ENCODE data around the gene ARHGAP5.

ARHGAP5 gene

DNA sequence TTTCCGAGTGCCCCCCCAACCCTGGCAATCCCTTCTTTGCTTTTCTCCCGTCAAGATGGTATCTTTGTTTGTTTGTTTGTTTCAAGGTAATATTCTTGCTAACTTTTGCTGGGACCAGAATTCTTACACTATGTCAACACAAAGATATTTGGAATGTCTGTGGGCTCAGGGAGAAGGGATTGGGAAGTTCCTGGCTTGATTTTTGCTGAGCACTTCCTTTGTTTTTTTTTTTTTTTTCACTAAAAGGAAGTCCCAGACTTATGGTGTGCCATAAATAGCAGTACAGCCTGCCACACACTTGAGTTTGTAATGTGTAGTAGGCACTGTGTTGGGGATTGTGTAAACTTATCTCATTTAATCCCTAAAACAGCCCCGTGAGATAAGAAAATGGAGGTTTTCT, 113.6 kb downstream of the ARHGAP5 start:
- DNase-seq = no peak

DNA sequence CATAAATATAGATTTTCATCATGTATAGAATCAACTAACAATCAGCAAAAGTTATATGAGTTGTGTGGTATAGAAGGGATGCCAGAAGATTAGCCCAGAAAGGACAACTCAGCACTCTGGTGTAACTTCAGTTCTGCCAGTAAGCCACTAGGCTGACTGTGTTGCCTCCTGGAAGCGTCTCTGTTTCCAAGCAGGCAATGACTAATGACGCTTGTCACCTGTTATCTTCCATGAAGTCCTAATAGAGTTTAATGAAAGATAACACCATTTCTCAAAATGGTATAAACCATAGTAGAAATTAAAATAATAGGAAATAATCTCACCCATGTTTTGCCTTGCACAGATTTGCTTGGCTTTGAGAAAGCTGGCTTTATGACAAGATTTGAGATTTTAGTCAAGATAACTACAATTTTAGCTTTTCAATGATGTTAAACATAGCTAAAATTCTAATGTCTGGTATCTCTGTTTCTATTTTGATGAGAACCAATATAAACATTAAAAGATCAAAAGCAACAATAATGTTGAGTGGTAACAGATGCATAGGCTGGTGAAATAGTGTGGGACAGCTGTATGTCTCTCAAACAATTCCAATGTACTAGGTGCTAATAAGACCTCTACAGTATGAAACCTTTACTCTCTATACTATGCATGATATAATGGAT, 115.7 kb downstream of the ARHGAP5 start:
- DNase-seq = no peak

DNA sequence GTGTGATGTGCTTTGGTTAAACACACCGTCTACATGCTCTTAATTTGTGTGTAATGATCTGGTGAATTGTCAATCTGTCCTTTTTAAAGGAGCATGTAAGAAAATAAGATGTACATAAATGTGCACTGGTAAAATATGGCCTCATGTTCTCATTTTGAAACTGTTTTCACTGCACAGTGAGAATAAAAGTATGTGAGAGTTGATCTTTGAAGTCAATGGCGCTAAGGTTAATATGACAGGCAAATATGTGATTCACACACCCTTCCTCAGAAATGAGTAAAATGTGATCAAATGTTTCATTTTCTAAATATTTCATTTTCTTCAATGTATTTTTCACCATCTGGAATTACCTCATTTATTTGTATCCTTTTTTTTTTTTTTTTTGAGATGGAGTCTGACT, 116.4 kb downstream of the ARHGAP5 start:
- DNase-seq = no peak

DNA sequence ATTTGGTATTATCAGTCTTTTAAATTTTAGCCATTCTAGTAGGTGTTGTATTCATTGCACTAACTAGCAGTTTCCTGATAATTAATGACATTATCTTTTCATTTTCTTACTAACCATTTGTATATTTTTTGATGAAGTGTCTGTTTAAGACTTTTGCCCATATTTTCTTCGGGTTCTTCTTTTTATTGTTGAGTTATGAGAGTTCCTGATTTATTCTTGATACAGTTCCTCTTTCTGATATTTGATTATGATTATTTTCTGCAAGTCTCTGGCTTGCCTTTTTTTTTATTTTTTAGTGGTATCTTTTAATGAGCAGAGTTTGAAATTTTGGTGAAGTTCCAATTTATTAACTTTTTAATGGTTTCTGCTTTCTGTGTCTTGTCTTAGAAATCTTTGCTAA, 118.5 kb downstream of the ARHGAP5 start:
- DNase-seq = no peak

DNA sequence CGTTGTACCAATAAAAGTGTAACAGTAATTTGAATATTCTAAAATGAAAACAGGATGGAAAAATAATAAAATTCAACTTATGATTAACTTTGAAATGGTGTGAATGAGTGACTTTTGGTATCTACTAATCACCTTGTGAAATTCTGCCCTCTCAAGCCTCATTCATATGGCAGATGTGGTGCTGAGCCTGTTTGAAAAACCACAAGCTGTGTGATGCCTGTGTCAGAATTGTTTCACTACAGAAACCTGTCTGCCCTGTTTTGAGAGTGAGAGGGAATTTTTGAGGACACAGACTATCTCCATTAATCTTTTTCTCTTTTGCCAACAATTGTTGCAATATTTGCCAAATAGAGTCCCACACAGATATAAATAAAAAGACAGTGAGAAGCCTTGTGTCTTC, 120.8 kb downstream of the ARHGAP5 start:
- no peak for DNase-seq

DNA sequence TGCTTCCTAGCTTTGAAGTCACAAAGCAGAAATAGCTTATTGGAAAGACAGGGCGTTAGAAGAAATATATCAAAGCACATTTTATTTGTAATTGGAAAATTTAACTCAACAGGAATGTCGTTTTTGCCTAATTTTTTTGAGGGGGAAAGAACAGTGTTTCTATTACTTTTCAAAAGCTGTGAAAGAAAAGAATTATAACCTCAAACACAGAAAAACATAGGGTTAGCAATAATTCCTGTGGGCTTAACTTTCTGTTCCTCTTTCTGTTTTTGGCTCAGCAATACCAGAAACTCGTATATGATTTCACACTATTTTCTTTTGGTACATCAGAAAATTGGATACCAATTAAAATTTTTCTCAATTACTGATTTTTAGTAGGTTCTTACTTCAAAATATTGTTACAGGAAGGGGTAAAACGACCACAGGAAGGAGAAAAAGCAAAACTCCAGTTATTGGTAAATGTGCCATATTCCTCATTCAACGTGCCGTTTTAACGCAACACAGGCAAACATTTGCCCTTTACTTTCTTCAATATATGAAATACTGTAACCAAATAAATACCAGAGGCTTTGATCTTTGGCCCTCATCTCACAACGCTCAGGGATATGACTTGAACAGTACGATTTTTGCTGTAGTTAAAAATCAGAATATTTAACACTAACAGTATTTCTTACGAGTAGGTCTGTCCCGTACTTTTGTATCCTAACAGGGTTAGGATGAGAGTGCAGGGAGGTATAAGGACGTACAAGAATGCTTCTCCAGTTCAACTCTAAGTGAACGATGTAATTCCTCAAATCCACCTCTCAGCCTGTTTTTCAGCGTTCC, 123.5 kb downstream of the ARHGAP5 start:
- DNase-seq = no peak

DNA sequence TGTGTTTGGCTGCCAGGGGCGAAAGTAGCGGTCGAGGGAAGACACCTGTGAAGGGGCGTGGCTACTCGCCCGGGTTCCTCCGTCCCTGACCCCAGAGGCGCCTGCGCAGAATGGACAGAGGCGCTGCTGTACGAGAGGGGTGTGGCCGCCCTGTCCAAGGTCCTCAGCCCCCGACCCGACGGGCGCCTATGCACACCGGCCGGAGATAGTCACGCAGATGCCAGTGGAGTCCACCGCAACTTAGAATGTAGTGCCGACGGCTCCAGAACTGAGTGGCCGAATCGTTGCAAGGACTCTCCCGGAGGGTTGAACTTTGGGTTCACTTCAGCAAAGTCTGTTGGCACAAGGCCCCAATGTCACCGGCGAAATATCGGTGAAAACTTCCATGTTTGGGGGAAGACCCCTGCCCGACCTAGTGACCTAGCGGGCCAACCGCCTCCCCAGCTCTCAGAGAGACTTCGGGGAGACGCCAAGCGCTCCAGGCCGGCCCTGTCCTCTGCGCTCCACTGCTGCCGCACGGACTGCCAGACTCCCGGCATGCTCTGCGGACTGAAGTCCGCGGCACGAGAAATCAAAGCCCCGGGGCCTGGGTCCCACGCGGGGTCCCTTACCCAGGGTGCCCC, 124.2 kb downstream of the ARHGAP5 start:
- peak; percentile 63 for DNase-seq

DNA sequence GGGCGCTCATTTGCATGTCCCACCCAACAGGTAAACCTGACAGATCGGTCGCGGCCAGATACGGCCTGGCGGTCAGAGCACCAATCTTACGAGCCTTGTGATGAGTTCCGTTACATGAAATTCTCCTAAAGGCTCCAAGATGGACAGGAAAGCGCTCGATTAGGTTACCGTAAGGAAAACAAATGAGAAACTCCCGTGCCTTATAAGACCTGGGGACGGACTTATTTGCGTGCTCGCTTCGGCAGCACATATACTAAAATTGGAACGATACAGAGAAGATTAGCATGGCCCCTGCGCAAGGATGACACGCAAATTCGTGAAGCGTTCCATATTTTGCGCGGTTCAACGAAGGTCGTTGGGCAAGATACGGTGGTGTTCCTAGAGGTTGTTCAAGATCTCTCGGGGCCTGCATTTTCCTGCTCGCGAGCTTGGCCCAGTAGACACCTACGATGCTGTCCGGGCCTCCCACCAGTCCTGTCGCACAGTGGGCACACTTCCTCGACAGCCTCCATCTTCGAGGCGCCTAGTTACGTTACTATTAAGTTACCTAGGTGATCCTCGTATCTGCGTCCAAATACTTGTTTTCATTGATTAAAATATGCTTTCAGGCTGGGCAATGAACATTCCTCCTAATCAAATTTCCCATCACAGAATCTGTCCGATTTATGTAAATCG, 124.8 kb downstream of the ARHGAP5 start, which contains the start of gene RNU6-7:
TSS of gene RNU6-7 (plus strand) at position 230 of the 675 bp plus-strand sequence.
- peak; percentile 41 for DNase-seq

DNA sequence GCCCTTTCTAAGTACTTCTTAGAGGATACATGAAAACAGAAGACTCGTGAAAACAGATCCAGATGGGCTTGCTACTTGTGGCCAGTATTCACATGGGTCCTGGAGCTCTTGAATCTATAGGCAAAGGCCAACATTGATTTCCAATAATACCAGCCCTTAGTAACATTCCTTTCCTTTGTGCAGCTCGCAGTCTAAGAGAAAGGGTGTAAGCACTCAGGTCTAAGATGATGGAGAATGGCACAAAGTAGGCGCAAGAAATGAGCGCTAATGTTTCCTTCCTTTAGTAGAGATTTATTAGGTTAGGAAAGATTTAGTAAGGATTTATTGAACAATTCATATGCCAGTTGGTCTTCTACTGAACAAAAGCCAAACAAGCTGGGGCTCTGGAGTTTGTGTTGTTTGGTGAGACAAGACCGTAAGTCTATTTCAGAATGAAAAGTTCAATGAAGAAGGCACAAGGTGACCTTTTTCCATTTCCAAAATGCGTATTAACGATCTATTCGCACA, 125.4 kb downstream of the ARHGAP5 start:
- DNase-seq = peak; percentile 27

DNA sequence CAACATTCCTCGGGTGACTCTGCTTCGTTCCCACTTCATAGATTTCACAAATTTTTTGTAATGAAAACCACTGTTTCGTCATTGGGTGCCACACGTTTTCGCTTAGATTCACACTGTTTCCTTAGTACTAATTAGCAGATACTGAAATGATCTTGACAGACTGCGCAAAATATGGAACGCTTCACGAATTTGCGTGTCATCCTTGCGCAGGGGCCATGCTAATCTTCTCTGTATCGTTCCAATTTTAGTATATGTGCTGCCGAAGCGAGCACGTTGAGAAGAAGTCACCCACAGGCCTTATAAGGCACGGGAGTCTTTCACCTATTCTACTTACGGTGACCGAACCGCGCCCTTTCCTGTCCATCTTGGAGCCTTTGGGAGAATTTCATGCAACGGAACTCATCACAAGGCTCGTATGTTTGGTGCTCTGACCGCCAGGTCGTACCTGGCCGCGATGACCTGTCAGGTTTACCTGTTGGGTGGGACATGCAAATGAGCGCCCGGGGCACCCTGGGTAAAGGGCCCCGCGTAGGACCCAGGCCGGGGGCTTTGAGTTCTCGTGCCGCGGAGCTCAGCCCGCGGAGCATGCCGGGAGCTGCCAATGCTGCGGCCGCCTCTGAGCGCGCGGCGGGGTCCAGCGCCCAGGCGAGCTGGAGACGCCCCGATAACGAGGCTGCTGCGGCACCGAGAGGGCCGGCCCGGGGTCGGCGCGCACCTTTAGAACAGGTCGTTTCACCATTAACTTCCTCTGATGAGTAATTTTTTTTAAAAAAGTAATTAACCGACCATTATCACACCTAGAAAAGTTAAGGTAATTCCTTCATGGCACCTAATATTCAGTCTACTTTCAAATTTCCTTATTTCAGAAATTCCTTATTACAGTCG, 126.1 kb downstream of the ARHGAP5 start, which contains the start of gene RNU6-8:
TSS of gene RNU6-8 (minus strand) at position 272 of the 885 bp plus-strand sequence.
- peak; percentile 82 for DNase-seq

DNA sequence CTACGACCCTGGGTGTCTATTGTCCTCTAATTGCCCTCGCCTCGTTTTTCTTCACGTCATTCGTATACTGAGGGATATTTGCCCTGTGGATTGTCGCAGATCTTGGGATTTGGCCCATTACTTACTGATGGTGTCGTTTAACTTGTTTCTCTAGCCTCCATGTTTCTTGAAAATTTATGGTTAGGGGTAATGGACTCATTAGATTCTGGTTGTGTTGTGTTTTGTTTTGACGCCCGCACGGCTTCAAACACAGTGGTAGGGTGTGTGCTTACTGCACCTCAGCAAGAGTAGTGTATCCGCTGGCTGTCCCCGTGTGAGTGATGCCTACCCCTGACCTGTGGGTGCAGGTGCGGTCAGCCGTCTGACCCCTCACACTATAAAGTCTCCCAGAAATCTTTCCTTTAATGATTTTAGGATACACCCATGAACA, 126.8 kb downstream of the ARHGAP5 start:
- DNase-seq = no peak

DNA sequence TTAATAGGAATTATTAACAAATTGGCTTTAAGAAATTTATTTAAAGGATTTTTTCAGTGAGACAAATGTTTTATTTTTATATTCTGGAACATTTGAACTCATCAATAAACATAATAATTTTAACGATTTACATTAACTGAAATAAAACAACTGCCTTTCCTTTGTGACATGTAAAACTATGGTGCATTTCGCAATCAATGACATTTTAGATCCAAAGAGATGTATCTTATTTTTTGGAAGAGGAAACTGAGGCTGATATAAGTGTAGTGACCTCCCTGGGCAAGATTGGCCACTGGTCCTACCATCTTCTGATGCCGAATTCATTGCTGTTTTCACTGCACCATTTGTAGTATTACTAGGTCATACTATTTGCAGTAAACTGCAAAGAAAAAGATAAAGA, 128.4 kb downstream of the ARHGAP5 start:
- no peak for DNase-seq

DNA sequence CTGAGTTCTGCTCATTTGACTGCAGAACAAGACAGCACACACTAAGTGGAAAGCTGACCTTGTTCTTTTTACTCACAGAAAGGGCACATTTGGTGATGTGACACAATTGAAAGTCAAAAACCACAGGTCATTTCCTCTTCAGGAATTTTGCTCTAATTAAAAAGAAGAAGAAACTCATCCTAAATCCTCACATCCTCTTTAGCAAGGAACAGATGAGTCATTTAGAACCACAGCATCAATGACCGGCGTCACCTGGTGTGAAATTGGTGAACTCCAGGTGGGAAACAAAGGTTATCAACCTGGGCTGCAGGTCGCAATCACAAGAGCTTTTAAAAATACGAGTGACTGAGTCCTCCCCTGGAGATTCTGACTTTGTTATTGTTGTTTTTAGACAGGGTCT, 128.9 kb downstream of the ARHGAP5 start:
- DNase-seq = no peak

DNA sequence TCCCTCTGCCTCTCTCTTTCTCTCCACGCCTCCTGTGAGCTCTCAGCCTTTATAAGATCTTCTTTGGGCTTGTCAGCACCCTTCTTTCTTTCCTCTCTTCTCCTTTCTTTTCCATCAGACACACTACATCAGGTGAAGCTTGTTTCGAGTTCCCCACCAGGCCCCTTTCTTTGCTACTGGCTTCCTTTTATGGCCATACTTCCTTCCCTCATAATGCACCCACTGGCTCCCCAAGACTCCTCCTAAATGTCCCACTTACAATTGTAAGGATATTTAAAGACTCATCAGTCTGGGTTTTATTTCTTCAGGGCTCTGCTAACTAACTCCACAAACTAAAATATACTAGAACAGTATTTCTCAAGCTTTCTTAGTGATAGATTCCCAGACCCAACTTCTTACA, 129.4 kb downstream of the ARHGAP5 start:
- no peak for DNase-seq

DNA sequence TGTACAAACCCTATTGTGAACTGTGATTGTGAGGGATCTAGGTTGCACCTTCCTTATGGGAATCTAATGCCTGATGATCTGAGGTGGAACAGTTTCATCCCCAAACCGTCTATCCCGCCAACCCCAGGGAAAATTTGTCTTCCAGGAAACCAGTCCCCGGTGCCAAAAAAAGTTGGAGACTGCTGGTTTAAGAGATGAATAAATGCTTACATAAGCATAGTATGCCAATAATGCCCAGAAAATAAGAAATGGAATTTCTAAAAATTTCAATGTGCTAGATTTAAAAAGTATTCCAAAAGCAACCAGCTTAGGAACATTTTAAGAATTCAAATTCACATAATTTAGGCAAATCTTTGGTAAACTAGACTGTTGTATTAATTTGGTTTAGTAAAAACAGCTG, 131.4 kb downstream of the ARHGAP5 start:
- no peak for DNase-seq

All from T1000 (cell line).